ENCODE results near the gene CDC25C. TPM values are rescaled to one million over a fixed set of nuclear protein-coding genes. Genes with fewer than 3 reads are reported as not detected.

The CDC25C gene
- total RNA-seq, 1 experiment from 2014 or later: 19.3 TPM

DNA sequence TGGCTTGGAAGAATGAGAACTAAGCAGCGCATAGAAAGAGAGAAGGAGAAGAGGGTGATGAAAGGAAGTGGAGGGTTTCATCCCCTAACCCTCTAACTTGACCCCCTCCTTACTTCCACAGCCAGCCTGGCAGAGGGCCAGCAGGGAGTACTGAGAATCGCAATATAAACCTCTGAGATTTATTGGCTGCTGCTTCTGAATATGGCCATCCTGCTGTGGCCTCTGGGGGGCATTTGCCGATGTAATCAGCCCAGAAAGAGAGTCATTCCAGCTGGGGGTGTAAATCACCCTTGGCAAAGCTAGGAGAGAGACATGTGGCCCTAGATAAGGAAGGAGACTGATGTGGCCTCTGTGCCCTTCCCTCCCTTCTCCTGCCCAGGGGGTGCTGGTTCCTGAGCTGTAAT is 56.2 kb downstream of the CDC25C start:
- Histone ChIP-seq H4K20me1 (ENCODE audit: insufficient read depth) (no peaks in the 10 kb centered on the region), H3K4me3 (replicated peaks in 1 of 2; ENCODE audit: low read depth in 1 of 2, low read length in 2 of 2) (no peak overlapping the region), H3K36me3 (ENCODE audit: control insufficient read depth in 1 of 2, insufficient read depth in 2 of 2, low read length in 2 of 2) (no peaks in the 10 kb centered on the region), H3K9me3 (ENCODE audit: control insufficient read depth in 1 of 2, insufficient read depth in 1 of 2, low read depth in 1 of 2, low read length in 2 of 2) (no peaks in the 10 kb centered on the region), H3K9ac (ENCODE audit: low read length) (no peak overlapping the region), H3K4me1 (ENCODE audit: control insufficient read depth in 1 of 2, insufficient read depth in 2 of 2, low read length in 2 of 2) (no peaks in the 10 kb centered on the region), H3K4me2 (ENCODE audit: low read length) (no peak overlapping the region), H3K27me3 (ENCODE audit: insufficient read depth, low read length) (no peaks in the 10 kb centered on the region), H3K9me2 (ENCODE audit: insufficient read depth) (no peaks in the 10 kb centered on the region), H3K27ac (ENCODE audit: low read depth, low read length) (no peak overlapping the region), H2AFZ (ENCODE audit: low read depth, low read length, poor library complexity, severe bottlenecking) (no peak overlapping the region), H3K79me2 (ENCODE audit: insufficient read depth, low read length) (no peaks in the 10 kb centered on the region)
- ATAC-seq: no peak
- CTCF ChIA-PET: no interaction called here
- no TSS peak for BruUV-seq (replicated peaks)
- RAD21 ChIA-PET (ENCODE audit: low non-redundant PET in 1 of 2, low total read pairs in 2 of 2, uncharacterized antibody in 2 of 2, unreplicated experiment in 2 of 2): no interaction called here
- intact Hi-C loops (cut with micrococcal nuclease): no loop called here
- DNase-seq (ENCODE audit: low read depth, low spot score): no peak
- no peak for TF ChIP-seq JUND (IDR thresholded peaks at IDR 0.05)
- TF ChIP-seq SP1 (IDR thresholded peaks at IDR 0.05; ENCODE audit: low read depth): no peak
- TF ChIP-seq, protein P1, sequence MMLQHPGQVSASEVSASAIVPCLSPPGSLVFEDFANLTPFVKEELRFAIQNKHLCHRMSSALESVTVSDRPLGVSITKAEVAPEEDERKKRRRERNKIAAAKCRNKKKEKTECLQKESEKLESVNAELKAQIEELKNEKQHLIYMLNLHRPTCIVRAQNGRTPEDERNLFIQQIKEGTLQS (IDR thresholded peaks at IDR 0.05): no peak
- no peak for TF ChIP-seq POLR2A (IDR thresholded peaks at IDR 0.05; ENCODE audit: borderline replicate concordance, extremely low read depth, insufficient read depth, insufficient read length)
- no peak for TF ChIP-seq EZH2phosphoT487 (IDR thresholded peaks at IDR 0.05; ENCODE audit: borderline replicate concordance)
- TF ChIP-seq FOSL1 (IDR thresholded peaks at IDR 0.05; ENCODE audit: low read depth): no peak
- no peak for TF ChIP-seq ELF1 (IDR thresholded peaks at IDR 0.05; ENCODE audit: borderline replicate concordance, low read depth)
- POLR2A ChIA-PET: interaction anchor here (0.5 kb wide), 1 partner anchor 1077 kb away, joined by 4 read pairs; no protein-coding TSS in a partner anchor

DNA sequence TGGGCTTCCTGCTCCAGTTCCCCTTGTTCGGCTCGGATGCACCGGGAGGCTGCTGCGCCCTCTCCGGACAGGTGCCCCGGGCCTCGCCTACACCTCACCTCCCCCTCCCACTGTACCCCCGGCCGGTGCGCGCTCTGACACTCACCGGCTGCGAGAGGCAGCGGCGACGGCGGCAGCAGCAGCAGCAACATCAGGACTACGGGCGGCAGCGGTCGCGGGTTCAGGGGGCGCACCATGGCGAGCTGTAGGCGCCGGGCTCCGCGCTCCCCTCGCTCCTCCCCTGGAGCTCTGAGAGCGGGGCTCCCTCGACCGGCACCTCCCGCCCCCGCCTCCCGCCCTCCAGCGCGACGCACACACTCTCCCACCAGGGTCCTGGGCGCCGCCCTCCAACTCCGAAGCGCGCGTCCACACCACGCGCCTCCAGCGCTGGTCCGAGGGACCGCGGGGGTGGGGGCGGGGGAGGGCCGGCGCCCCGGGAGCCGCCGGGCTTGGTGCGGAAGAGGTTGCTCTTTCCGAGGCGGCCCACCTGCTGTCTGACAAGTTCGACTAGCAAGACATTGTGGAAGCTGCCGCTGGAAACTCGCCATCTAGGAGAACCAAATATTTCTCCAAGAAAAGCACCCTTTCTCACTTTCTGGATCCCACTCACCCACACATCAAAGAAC is 57.3 kb downstream of the CDC25C start, which contains the start of gene GFRA3:
Gene GFRA3, minus strand, starts transcription at position 433 of the 665 bp plus-strand sequence. Its CDS starts 197 bp downstream, at position 236.
- H3K4me2 ChIP-seq (ENCODE audit: low read length): no peak within 1 kb of the TSS
- ChIA-PET POLR2A (no interaction called here), CTCF (no interaction called here), RAD21 (ENCODE audit: low non-redundant PET in 1 of 2, low total read pairs in 2 of 2, uncharacterized antibody in 2 of 2, unreplicated experiment in 2 of 2) (no interaction called here)
- BruUV-seq (replicated peaks): no TSS peak
- ATAC-seq: no peak
- no peak within 1 kb of the TSS for H3K27ac ChIP-seq (ENCODE audit: low read depth, low read length)
- H3K9me3 ChIP-seq (ENCODE audit: control insufficient read depth in 1 of 2, insufficient read depth in 1 of 2, low read depth in 1 of 2, low read length in 2 of 2): no peaks in the 10 kb centered on the region
- H3K9ac ChIP-seq (ENCODE audit: low read length): no peak within 1 kb of the TSS
- no peak within 1 kb of the TSS for H3K4me3 ChIP-seq (replicated peaks in 1 of 2; ENCODE audit: low read depth in 1 of 2, low read length in 2 of 2)
- no peaks in the 10 kb centered on the region for H3K4me1 ChIP-seq (ENCODE audit: control insufficient read depth in 1 of 2, insufficient read depth in 2 of 2, low read length in 2 of 2)
- no peaks in the 10 kb centered on the region for H3K9me2 ChIP-seq (ENCODE audit: insufficient read depth)
- H3K27me3 ChIP-seq (ENCODE audit: insufficient read depth, low read length): no peaks in the 10 kb centered on the region
- H4K20me1 ChIP-seq (ENCODE audit: insufficient read depth): no peaks in the 10 kb centered on the region
- intact Hi-C loops (cut with micrococcal nuclease): no loop called here
- no peak within 1 kb of the TSS for H2AFZ ChIP-seq (ENCODE audit: low read depth, low read length, poor library complexity, severe bottlenecking)
- H3K79me2 ChIP-seq (ENCODE audit: insufficient read depth, low read length): no peaks in the 10 kb centered on the region
- DNase-seq (ENCODE audit: low read depth, low spot score): no peak
- no peaks in the 10 kb centered on the region for H3K36me3 ChIP-seq (ENCODE audit: control insufficient read depth in 1 of 2, insufficient read depth in 2 of 2, low read length in 2 of 2)
- TF ChIP-seq CBX3 (IDR thresholded peaks at IDR 0.05; ENCODE audit: low read depth): no peak
- TF ChIP-seq, protein P2, sequence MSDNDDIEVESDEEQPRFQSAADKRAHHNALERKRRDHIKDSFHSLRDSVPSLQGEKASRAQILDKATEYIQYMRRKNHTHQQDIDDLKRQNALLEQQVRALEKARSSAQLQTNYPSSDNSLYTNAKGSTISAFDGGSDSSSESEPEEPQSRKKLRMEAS (IDR thresholded peaks at IDR 0.05): no peak
- TF ChIP-seq CEBPB (IDR thresholded peaks at IDR 0.05; ENCODE audit: low read depth): no peak
- no peak for TF ChIP-seq SIN3A (IDR thresholded peaks at IDR 0.05; ENCODE audit: low read depth)
- no peak for TF ChIP-seq YY1 (IDR thresholded peaks at IDR 0.05; ENCODE audit: extremely low read depth, insufficient replicate concordance, low read depth, low read length)
- no peak for TF ChIP-seq POLR2A (IDR thresholded peaks at IDR 0.05; ENCODE audit: borderline replicate concordance, extremely low read depth, insufficient read depth, insufficient read length)
- TF ChIP-seq ZNF274 (IDR thresholded peaks at IDR 0.05; ENCODE audit: low read depth, low read length): no peak
- TF ChIP-seq ZFX (IDR thresholded peaks at IDR 0.05): no peak
- TF ChIP-seq SRF (IDR thresholded peaks at IDR 0.05; ENCODE audit: low read depth): no peak
- TF ChIP-seq, protein P3, sequence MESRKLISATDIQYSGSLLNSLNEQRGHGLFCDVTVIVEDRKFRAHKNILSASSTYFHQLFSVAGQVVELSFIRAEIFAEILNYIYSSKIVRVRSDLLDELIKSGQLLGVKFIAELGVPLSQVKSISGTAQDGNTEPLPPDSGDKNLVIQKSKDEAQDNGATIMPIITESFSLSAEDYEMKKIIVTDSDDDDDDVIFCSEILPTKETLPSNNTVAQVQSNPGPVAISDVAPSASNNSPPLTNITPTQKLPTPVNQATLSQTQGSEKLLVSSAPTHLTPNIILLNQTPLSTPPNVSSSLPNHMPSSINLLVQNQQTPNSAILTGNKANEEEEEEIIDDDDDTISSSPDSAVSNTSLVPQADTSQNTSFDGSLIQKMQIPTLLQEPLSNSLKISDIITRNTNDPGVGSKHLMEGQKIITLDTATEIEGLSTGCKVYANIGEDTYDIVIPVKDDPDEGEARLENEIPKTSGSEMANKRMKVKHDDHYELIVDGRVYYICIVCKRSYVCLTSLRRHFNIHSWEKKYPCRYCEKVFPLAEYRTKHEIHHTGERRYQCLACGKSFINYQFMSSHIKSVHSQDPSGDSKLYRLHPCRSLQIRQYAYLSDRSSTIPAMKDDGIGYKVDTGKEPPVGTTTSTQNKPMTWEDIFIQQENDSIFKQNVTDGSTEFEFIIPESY (IDR thresholded peaks at IDR 0.05; ENCODE audit: extremely low read depth, insufficient replicate concordance, low read length): no peak
- TF ChIP-seq FOSL1 (IDR thresholded peaks at IDR 0.05; ENCODE audit: low read depth): no peak
